K562 (cell line): ENCODE results near the gene NDUFS6. TPM values are rescaled to one million over a fixed set of nuclear protein-coding genes. Genes with fewer than 3 reads are reported as not detected.

ENCODE experiments used
- ATF6 ChIP-seq: sonication (generic); formaldehyde crosslinking; IDR thresholded peaks from 2 replicates; pipeline ENCODE4 v1.4.0; 2020; ENCODE audit warnings: mild to moderate bottlenecking, missing genetic modification reagents
- IFI16 ChIP-seq: fragments of 250-450 bp; sonication (Bioruptor Pico); IDR thresholded peaks from 2 replicates; pipeline ENCODE4 v2.1.2; 2022; ENCODE audit warnings: mild to moderate bottlenecking, inconsistent platforms
- KAT7 ChIP-seq: sonication (generic); formaldehyde crosslinking; IDR thresholded peaks from 2 replicates; pipeline ENCODE4 v1.8.0; 2022; ENCODE audit warnings: missing genetic modification reagents, mild to moderate bottlenecking, borderline replicate concordance
- NFIC ChIP-seq: fragments of 450-650 bp; IDR thresholded peaks from 2 replicates; pipeline ENCODE4 v1.6.1; 2017; ENCODE audit warnings: mild to moderate bottlenecking, inconsistent platforms
- NFXL1 ChIP-seq: fragments of 450-650 bp; formaldehyde crosslinking; IDR thresholded peaks from 2 replicates; pipeline ENCODE4 v1.4.0; 2021; ENCODE audit warnings: mild to moderate bottlenecking
- SMARCC2 ChIP-seq: fragments of 450-650 bp; IDR thresholded peaks from 2 replicates; pipeline ENCODE4 v1.6.1; 2017; ENCODE audit warnings: antibody characterized with exemption, moderate library complexity, mild to moderate bottlenecking, low read depth
- TAF15 ChIP-seq: fragments of 200-400 bp; formaldehyde crosslinking; IDR thresholded peaks from 2 replicates; pipeline ENCODE4 v1.6.1; 2017; ENCODE audit warnings: mild to moderate bottlenecking, low read depth, low read length, moderate library complexity
- VEZF1 ChIP-seq: fragments of 200-800 bp; sonication (Bioruptor generic); IDR thresholded peaks from 2 replicates; pipeline ENCODE4 v1.6.1; 2017; ENCODE audit warnings: missing genetic modification characterization, missing compliant biosample characterization
- polyA plus RNA-seq, 8 experiments: library from polyadenylated mRNA; depleted of rRNA in 4 of 8; stranded (reverse) in 5 of 8; unstranded in 3 of 8; fragments of >200 nt; fragmentation: Nextera tagmentation in 2 of 8; fragmentation: Illumina TruSeq in 1 of 8; extraction: Ambion mirVana in 2 of 8; extraction: Trizol in 1 of 8; gene quantifications; 2 replicates each; pipeline versions ENCODE4 v1.2.1 to v1.2.3, GENCODE V29; 2011 to 2014; ENCODE audit warnings: inconsistent platforms in 1 of 8, missing spikeins in 1 of 8
- total RNA-seq, 7 experiments: library from RNA; depleted of rRNA in 6 of 7; stranded (reverse); fragments of >200 nt in 6 of 7; fragmentation: Illumina TruSeq in 2 of 7; extraction: Trizol in 2 of 7; gene quantifications; 2 replicates each; pipeline versions ENCODE4 v1.2.1 to v1.2.3, GENCODE V29; 2011 to 2021; ENCODE audit warnings: low replicate concordance in 1 of 7
- TF ChIP-seq, protein P1 (sequence below), 2 experiments: fragments of 450-650 bp; formaldehyde crosslinking in 1 of 2; IDR thresholded peaks; 2 replicates each; pipeline versions ENCODE4 v1.4.0 to v1.6.1; 2014 to 2020; ENCODE audit warnings: mild to moderate bottlenecking in 2 of 2, borderline replicate concordance in 1 of 2, low read depth in 1 of 2
- TF ChIP-seq, protein P2 (sequence below): fragments of 450-650 bp; conservative IDR thresholded peaks from 2 replicates; pipeline ENCODE4 v1.6.1; 2016; ENCODE audit warnings: missing genetic modification characterization, low read depth, mild to moderate bottlenecking, control low read depth, missing compliant biosample characterization

Gene NDUFS6
- total and polyA plus RNA-seq, 9 of the 15 experiments (the other 6 are each of a cell fraction or from before 2014, with no cell fraction given), result 36.1 to 291 (median 77.0) TPM

DNA sequence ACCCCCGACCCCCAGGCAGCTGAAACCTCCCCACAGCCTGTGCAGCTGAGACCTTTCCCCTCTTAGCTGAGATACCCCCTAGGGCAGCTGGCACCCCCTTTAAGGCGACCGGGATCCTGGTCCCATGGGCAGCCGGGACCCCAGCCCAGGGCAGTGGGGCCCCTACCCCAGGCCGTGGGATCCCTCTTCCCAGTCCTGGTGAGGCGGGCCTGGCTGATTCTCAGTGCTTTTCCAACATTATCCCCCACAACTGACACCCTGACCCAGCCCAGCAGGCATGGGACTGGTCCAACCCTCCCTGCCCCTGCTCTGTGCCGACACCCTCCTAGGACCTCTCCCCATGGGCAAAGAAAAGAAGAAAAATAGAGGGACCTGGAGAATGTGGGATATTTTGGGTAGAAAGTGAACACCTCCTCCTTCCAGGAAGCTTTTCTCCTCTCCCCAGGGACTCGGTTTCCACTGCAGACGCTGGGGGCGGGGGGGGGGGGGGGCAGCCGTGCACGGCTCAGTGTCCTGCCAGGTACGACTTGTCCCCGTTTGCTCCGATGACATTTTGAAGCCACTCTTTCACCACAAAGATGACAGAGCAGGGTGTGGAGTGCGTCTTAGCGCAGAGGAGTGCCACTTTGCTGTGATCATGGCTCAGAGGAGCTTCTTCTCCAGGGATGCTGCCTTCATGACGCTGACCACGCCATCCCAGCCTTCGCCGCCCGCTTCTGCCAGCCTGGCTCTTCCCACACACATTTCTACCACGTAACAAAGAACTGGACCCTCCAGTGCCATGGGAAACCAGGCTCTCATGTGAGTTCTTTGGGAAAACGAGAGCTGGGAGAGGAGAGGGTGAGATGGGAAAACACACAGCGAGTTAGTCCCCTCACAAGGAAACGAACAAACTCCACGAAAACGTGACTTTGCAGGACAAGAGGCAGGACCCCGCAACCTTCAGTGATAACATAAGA, 49.1 kb upstream of the NDUFS6 start (continued):
- TF ChIP-seq, protein P1, sequence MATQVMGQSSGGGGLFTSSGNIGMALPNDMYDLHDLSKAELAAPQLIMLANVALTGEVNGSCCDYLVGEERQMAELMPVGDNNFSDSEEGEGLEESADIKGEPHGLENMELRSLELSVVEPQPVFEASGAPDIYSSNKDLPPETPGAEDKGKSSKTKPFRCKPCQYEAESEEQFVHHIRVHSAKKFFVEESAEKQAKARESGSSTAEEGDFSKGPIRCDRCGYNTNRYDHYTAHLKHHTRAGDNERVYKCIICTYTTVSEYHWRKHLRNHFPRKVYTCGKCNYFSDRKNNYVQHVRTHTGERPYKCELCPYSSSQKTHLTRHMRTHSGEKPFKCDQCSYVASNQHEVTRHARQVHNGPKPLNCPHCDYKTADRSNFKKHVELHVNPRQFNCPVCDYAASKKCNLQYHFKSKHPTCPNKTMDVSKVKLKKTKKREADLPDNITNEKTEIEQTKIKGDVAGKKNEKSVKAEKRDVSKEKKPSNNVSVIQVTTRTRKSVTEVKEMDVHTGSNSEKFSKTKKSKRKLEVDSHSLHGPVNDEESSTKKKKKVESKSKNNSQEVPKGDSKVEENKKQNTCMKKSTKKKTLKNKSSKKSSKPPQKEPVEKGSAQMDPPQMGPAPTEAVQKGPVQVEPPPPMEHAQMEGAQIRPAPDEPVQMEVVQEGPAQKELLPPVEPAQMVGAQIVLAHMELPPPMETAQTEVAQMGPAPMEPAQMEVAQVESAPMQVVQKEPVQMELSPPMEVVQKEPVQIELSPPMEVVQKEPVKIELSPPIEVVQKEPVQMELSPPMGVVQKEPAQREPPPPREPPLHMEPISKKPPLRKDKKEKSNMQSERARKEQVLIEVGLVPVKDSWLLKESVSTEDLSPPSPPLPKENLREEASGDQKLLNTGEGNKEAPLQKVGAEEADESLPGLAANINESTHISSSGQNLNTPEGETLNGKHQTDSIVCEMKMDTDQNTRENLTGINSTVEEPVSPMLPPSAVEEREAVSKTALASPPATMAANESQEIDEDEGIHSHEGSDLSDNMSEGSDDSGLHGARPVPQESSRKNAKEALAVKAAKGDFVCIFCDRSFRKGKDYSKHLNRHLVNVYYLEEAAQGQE (IDR thresholded peaks at IDR 0.05; ENCODE audit: borderline replicate concordance), result no peak
- TF ChIP-seq, protein P1 (CRISPR knock-in tag; IDR thresholded peaks at IDR 0.05; ENCODE audit: low read depth), result no peak
- no peak for TF ChIP-seq IFI16
- TF ChIP-seq KAT7 (CRISPR knock-in tag), result no peak
- no peak for TF ChIP-seq NFIC
- no peak for TF ChIP-seq NFXL1 (CRISPR knock-in tag)
- no peak for TF ChIP-seq TAF15
- TF ChIP-seq VEZF1, result no peak
- TF ChIP-seq SMARCC2, result no peak
- TF ChIP-seq, protein P2, sequence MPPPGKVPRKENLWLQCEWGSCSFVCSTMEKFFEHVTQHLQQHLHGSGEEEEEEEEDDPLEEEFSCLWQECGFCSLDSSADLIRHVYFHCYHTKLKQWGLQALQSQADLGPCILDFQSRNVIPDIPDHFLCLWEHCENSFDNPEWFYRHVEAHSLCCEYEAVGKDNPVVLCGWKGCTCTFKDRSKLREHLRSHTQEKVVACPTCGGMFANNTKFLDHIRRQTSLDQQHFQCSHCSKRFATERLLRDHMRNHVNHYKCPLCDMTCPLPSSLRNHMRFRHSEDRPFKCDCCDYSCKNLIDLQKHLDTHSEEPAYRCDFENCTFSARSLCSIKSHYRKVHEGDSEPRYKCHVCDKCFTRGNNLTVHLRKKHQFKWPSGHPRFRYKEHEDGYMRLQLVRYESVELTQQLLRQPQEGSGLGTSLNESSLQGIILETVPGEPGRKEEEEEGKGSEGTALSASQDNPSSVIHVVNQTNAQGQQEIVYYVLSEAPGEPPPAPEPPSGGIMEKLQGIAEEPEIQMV, result no peak
- no peak for TF ChIP-seq ATF6 (CRISPR knock-in tag)
